ENCODE data around the gene NDE1.
A peak's percentile ranks its signal among the peaks of the same experiment; 100 is the strongest.

- peak in 4 of 6 experiments; percentile 4 to 35 (median 28) for TF ChIP-seq CTCF (IDR thresholded peaks at IDR 0.05)
- TF ChIP-seq POLR2A (IDR thresholded peaks at IDR 0.05): no peak
Measured at GRCh38 chr16:15682105-15682570, 32.1 kb downstream of the NDE1 start.
